GM23338 (cell line): ENCODE data around the gene MYO9B. TPM values are rescaled to one million over a fixed set of nuclear protein-coding genes. Genes with fewer than 3 reads are reported as not detected.

ENCODE experiments used
- ATAC-seq: fragments of 200-7000 bp; cut with Tn5 transposase; 3 replicates; pipeline ENCODE4 v1.9.1; 2020
- DNase-seq: peaks from one replicate; pipeline ENCODE4 v3.0.0-alpha.2; 2015; ENCODE audit warnings: low spot score
- H2AFZ ChIP-seq: fragments of 200-600 bp; sonication (generic); 2 replicates; pipeline ENCODE4 v1.8.0; 2016; ENCODE audit warnings: antibody characterized with exemption, mild to moderate bottlenecking, moderate library complexity
- H3F3A ChIP-seq: fragments of 200-600 bp; sonication (generic); replicated peaks from 2 replicates; pipeline ENCODE4 v1.8.0; 2017; ENCODE audit warnings: antibody characterized with exemption, mixed run types, low read depth
- H3K27ac ChIP-seq: fragments of 200-600 bp; sonication (generic); 2 replicates; pipeline ENCODE4 v1.6.1; 2016; ENCODE audit warnings: low read depth
- H3K27me3 ChIP-seq: fragments of 200-600 bp; sonication (generic); 2 replicates; pipeline ENCODE4 v1.8.0; 2016; ENCODE audit warnings: mild to moderate bottlenecking, mixed run types, moderate library complexity; ENCODE audit not compliant: insufficient read depth
- H3K36me3 ChIP-seq: fragments of 200-600 bp; sonication (generic); 2 replicates; pipeline ENCODE4 v1.8.0; 2016; ENCODE audit warnings: mild to moderate bottlenecking; ENCODE audit not compliant: insufficient read depth
- H3K4me1 ChIP-seq: fragments of 200-600 bp; sonication (generic); 2 replicates; pipeline ENCODE4 v1.8.0; 2016; ENCODE audit warnings: mild to moderate bottlenecking, moderate library complexity; ENCODE audit not compliant: insufficient read depth
- H3K4me2 ChIP-seq: fragments of 200-600 bp; sonication (generic); 2 replicates; pipeline ENCODE4 v1.7.1; 2017; ENCODE audit warnings: mixed run types
- H3K4me3 ChIP-seq: fragments of 200-600 bp; sonication (generic); 2 replicates; pipeline ENCODE4 v1.6.1; 2016; ENCODE audit warnings: mixed run types
- H3K79me2 ChIP-seq: fragments of 200-600 bp; sonication (generic); replicated peaks from 2 replicates; pipeline ENCODE4 v1.8.0; 2017; ENCODE audit warnings: mild to moderate bottlenecking; ENCODE audit not compliant: insufficient read depth
- H3K9me2 ChIP-seq: fragments of 200-600 bp; sonication (generic); 2 replicates; pipeline ENCODE4 v1.8.0; 2017; ENCODE audit not compliant: insufficient read depth
- H4K20me1 ChIP-seq: fragments of 200-600 bp; sonication (generic); replicated peaks from 2 replicates; pipeline ENCODE4 v1.8.0; 2017; ENCODE audit warnings: mild to moderate bottlenecking; ENCODE audit not compliant: insufficient read depth
- H3K27ac Mint-ChIP-seq: 2 replicates; pipeline ENCODE4 v1.8.0; 2020; ENCODE audit warnings: inconsistent platforms, mild to moderate bottlenecking, moderate library complexity, mixed read lengths
- H3K27me3 Mint-ChIP-seq: 3 replicates; pipeline ENCODE4 v1.8.0; 2022; ENCODE audit warnings: low read depth, mild to moderate bottlenecking, moderate library complexity, mixed read lengths, inconsistent platforms; ENCODE audit not compliant: insufficient read depth, poor library complexity
- H3K36me3 Mint-ChIP-seq: 3 replicates; pipeline ENCODE4 v1.8.0; 2021; ENCODE audit warnings: low read depth, mild to moderate bottlenecking, inconsistent platforms, moderate library complexity, mixed read lengths
- H3K4me1 Mint-ChIP-seq: 3 replicates; pipeline ENCODE4 v1.8.0; 2020; ENCODE audit warnings: mild to moderate bottlenecking, inconsistent platforms, mixed read lengths
- H3K4me3 Mint-ChIP-seq: 3 replicates; pipeline ENCODE4 v1.8.0; 2021; ENCODE audit warnings: moderate library complexity, mild to moderate bottlenecking, inconsistent platforms, mixed read lengths
- H3K9me3 Mint-ChIP-seq: 3 replicates; pipeline ENCODE4 v1.8.0; 2020; ENCODE audit warnings: moderate library complexity, mild to moderate bottlenecking, inconsistent platforms, mixed read lengths
- CTCF ChIP-seq, 2 experiments: fragments of 200-600 bp in 1 of 2; sonication (generic) in 1 of 2; conservative IDR thresholded peaks; 2 replicates each; pipeline versions ENCODE4 v1.5.1 to v1.6.1; 2016 to 2017; ENCODE audit warnings: antibody characterized with exemption in 2 of 2, low read depth in 2 of 2, mild to moderate bottlenecking in 2 of 2, moderate library complexity in 1 of 2
- EZH2phosphoT487 ChIP-seq: fragments of 200-600 bp; sonication (generic); IDR thresholded peaks from one replicate; pipeline ENCODE4 v1.8.1; 2018; ENCODE audit warnings: antibody characterized with exemption; ENCODE audit not compliant: unreplicated experiment
- JUNB ChIP-seq: IDR thresholded peaks from one replicate; pipeline ENCODE4 v1.6.1; 2016; ENCODE audit warnings: antibody characterized with exemption; ENCODE audit not compliant: unreplicated experiment
- NANOG ChIP-seq: IDR thresholded peaks from 2 replicates; pipeline ENCODE4 v1.6.1; 2016; ENCODE audit warnings: antibody characterized with exemption, borderline replicate concordance
- REST ChIP-seq: IDR thresholded peaks from one replicate; pipeline ENCODE4 v1.6.1; 2018; ENCODE audit warnings: antibody characterized with exemption; ENCODE audit not compliant: unreplicated experiment
- STAT1 ChIP-seq: IDR thresholded peaks from one replicate; pipeline ENCODE4 v1.6.1; 2016; ENCODE audit warnings: antibody characterized with exemption; ENCODE audit not compliant: unreplicated experiment
- ZNF331 ChIP-seq: fragments of 250-450 bp; sonication (Bioruptor Pico); IDR thresholded peaks from 2 replicates; pipeline ENCODE4 v1.5.0; 2020; ENCODE audit warnings: low read depth, mild to moderate bottlenecking, moderate library complexity
- polyA plus RNA-seq: library from polyadenylated mRNA; unstranded; fragments of >200 nt; fragmentation: Nextera tagmentation; extraction: Ambion mirVana; gene quantifications from 2 replicates; pipeline ENCODE4 v1.2.1, GENCODE V29; 2016
- total RNA-seq: library from RNA; depleted of rRNA; stranded (reverse); fragments of >200 nt; shearing (Covaris generic); gene quantifications from 2 replicates; pipeline ENCODE4 v1.2.3, GENCODE V29; 2014

Gene MYO9B
- total and polyA plus RNA-seq, 2 experiments from 2014 or later, result 28.7 to 61.3 TPM

- Histone ChIP-seq H3F3A (no peaks in the 10 kb centered on the region), H3K9me2 (no peaks in the 10 kb centered on the region), H3K36me3 (0 out of 2 replicates have a peak, but pooled peaks cover 3% of the 10 kb centered on the region), H4K20me1 (0 out of 2 replicates have a peak, but pooled peaks cover 3% of the 10 kb centered on the region), H3K27me3 (no peaks in the 10 kb centered on the region), H3K4me1 (no peaks in the 10 kb centered on the region), H2AFZ (no peak overlapping the region), H3K4me3 (no peak overlapping the region), H3K4me2 (no peak overlapping the region), H3K79me2 (no peaks in the 10 kb centered on the region), H3K27ac (no peak overlapping the region)
- Mint-ChIP-seq H3K4me1 (no peaks in the 10 kb centered on the region), H3K4me3 (no peak overlapping the region), H3K36me3 (peaks cover 62% of the 10 kb centered on the region), H3K27me3 (peaks cover 13% of the 10 kb centered on the region), H3K9me3 (no peaks in the 10 kb centered on the region; the same call in 1 of the 3 replicates), H3K27ac (no peak overlapping the region)
- ATAC-seq (no peak), DNase-seq (no peak)
- no peak for TF ChIP-seq ZNF331 (CRISPR knock-in tag)
- no peak for TF ChIP-seq EZH2phosphoT487
- no peak for TF ChIP-seq REST
- no peak for TF ChIP-seq NANOG
- no peak for TF ChIP-seq STAT1
- no peak for TF ChIP-seq CTCF (conservative IDR thresholded peaks at IDR 0.05; ENCODE audit: low read depth in 2 of 2)
- no peak for TF ChIP-seq JUNB
These were observed 127.1 kb downstream of the MYO9B start for GRCh38 chr19:17202713-17203112.

GRCh38 chr19:17205237-17206140 is 129.9 kb downstream of the MYO9B start:
- no peaks in the 10 kb centered on the region for H3K79me2 ChIP-seq
- Mint-ChIP-seq H3K36me3 (peaks cover 54% of the 10 kb centered on the region), H3K4me1 (peaks cover 10% of the 10 kb centered on the region), H3K27me3 (peaks cover 23% of the 10 kb centered on the region), H3K27ac (no peak overlapping the region), H3K9me3 (no peaks in the 10 kb centered on the region; the same call in 2 of the 3 replicates), H3K4me3 (no peak overlapping the region)
- H3K27ac ChIP-seq, result no peak overlapping the region
- peaks cover 12% of the 10 kb centered on the region for H3F3A ChIP-seq
- H4K20me1 ChIP-seq, result no peaks in the 10 kb centered on the region
- TF ChIP-seq NANOG, result no peak
- peak; percentile 76 to 94 for TF ChIP-seq CTCF (conservative IDR thresholded peaks at IDR 0.05; ENCODE audit: low read depth in 2 of 2)
- H3K4me1 ChIP-seq, result peaks cover 9% of the 10 kb centered on the region
- H3K36me3 ChIP-seq, result no peaks in the 10 kb centered on the region
- peak; percentile 68 for ATAC-seq
- DNase-seq, result peak; percentile 90
- H2AFZ ChIP-seq, result no peak overlapping the region
- no peak overlapping the region for H3K4me3 ChIP-seq
- no peaks in the 10 kb centered on the region for H3K27me3 ChIP-seq
- H3K4me2 ChIP-seq, result no peak overlapping the region
- no peaks in the 10 kb centered on the region for H3K9me2 ChIP-seq
